ENCODE data around the gene CC2D2A.
A peak's percentile ranks its signal among the peaks of the same experiment; 100 is the strongest.
"Not testable (repeated sequence)": the region's sequence is repeated elsewhere in the genome, so short reads cannot be mapped to it uniquely, and the experiment has no call there.

The CC2D2A gene

DNA sequence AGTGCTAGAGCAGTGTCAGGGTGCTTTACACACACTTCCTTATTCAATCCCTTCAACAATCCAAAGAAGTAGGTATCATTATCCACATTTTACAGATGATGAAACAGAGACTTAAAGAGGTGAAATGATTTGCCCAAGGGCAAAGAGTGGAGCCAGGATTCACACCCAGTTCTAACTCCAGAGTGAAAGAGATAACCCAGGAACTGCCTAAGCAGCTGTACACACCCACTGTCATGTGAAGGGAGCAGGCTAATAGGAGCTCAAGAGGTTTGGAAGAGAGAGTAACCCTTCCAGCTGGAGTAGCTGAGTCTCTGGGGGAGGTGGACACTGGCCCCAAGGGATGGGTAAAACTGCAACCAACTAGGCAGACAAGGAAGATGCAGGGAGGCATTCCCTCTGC lies 92.9 kb downstream of the CC2D2A start:
- no peak for DNase-seq

DNA sequence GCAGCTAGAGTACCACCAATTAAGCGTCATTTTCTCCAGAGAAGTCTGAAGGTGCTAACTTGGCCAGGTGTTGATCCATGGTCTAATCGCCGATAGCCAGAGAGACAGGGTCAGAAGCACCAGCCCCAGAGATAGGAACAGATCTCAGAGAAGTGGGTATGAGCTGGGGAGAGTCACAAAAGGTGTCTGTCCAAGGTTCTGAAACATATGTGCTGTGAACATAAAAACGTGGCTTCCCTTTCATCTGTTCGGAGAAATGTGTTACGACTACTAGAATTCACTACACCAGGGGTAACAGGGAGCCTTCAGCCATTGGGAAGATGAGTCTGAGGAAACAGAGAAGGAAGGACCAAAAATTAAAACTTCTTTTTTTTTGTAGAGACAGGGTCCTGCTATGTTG lies 94.2 kb downstream of the CC2D2A start:
- no peak for DNase-seq

DNA sequence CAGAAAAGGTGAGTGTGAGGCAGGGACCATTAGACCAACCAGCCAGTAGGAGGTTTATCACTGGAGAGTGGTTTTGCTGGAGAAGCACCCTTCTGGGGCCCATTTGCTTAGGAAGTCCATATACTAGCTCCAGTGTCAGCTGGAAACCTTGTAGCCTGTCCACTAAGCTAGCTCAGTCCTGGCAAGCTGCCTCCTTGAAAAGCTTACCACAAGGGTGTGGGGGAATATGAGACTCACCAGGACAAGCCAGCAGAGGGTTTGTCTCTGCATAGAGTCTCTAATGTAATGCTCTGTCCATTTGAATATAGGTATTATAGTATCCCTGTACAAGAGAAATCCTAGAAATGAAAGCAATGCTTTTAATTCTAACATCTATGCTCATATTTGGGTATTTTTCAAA lies 99.1 kb downstream of the CC2D2A start:
- DNase-seq = no peak

DNA sequence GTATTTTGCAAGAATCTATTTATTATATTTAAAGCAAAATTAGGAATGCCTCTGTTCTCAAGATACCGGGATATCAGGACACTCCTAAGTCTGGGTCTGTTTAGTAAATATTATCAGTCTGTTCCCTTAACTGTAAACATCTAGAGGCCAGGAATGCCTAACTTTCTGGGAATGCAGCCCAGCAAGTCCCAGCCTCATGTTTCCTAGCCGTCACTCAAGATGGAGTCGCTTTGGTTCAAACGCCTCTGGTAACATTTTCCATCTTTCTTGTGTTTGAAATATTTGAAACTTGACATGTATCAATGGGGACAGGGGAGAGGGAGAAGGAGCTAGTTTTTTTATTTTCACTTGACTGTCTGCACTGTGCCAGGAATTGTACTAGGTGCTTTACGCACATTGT lies 100.1 kb downstream of the CC2D2A start:
- no peak for DNase-seq

DNA sequence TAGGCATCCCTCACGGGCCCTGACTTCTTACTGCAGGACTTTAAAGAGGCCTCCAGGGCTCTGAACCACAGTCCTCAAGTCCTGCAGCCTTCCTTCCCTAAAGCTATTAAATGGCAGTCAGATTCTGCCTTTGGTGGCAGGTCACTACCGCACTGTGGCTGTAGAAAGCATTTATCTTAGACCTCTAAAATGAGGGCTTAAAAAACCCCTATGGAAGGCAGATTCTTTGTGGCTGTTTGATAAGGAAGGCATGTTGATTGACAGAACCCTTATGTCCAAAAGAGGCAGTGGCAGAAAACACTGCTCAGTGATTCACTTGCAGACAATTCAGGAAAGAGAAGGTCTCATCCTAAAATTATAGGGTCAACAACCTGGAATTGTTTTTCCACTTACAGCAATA lies 106.3 kb downstream of the CC2D2A start:
- DNase-seq = no peak

DNA sequence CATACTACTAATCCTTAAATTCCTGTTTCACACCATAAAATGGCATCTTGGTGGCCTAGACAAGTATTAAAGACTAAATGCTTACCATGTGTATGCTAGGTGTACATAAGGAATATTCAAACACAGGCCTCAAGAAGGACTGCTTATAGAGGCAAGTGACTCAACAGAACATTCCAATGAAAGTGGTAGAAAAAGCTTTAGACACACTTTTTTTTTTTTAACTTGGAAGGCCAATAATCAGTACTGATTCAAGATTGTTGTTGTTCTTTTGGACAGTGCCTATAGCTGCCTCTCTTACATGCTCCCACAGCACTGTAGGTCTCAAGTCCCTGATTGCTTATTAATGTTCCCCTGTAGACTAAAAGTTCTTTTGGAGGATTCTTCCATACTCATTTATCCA lies 107.8 kb downstream of the CC2D2A start:
- DNase-seq = no peak

DNA sequence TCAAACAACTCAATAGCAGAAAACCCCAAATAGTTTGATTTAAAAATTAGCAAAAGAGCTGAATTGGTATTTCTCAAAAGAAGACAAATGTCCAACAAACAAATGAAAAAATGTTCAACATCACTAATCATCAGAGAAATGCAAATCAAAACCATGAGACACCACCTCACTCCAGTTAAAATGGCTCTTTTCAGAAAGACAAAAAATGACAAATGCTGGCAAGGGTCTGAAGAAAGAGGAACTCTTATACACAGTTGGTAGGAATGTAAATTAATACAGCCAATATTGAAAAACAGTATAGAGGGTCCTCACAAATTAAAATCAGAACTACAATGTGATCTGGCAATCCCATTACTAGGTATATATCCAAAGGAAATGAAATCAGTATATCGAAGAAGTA lies 115.1 kb downstream of the CC2D2A start:
- DNase-seq = no peak

DNA sequence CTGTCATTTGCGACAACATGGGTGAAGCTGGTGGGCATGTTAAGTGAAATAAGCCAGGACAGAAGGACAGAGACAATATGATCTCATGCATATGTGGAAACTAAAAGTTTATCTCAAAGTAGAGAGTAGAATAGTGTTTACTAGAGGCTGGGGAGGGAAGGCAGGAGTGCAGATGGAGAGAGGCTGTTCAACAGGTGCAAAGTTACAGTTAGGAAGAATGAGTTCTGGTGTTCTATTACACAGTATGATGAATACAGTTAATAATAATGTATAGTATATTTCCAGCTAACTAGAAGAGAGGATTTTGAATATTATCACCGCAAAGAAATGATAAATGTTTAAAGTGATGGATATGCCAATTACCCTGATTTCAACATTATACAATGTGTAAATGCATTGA lies 115.6 kb downstream of the CC2D2A start:
- DNase-seq = no peak

DNA sequence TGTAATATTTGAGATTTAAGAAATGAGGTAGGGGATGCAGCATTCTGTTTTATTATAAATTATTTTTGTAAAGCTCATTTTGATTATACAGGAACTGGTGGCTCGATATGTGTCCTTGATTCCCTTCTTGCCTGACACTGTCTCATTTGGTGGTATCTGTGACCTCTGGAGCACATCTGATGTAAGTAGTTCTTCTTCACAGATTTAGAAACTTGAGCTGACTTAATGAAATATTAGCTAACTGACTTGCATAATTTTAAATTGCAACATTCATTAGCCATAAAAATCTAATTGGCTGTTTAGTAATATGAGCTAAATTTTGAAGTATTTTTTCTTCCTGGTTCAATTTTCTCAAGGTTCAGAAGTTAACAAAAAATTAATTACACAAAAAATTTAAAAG lies 116.4 kb downstream of the CC2D2A start:
- no peak for DNase-seq

DNA sequence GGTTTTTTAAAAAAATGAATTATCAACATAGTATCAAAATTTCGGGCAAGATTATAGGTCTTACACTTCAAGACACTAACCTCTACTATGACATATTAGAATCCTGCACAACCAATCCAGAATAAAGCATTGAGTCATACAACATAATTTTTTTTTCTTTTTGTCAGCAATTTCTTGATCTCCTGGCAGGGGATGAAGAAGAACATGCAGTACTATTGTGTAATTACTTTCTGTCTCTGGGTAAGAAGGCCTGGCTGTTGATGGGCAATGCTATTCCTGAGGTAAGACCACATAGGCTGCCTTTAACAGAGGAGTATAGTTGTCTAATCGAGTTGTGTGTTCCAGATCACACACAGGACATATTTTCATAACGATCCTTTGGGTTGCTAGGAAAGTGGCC lies 118.0 kb downstream of the CC2D2A start:
- no peak for DNase-seq

DNA sequence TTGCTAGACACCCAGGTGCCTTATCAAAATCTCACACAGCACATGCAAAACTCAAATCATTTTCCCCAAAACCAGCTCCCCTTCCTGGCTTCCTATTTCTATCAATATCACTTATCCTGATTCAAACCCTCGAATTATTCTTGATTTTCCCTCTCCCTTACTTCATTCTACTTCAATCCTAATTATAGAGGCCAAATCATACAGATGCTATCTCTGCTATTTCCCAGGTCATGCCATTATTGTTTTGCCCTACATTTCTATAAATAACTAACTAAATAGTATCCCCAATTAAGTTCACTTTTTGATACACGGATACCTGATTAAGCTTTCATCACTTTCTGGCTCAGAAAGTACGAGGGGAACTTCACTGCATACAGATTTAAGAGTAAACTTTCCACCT lies 123.1 kb downstream of the CC2D2A start:
- no peak for DNase-seq

DNA sequence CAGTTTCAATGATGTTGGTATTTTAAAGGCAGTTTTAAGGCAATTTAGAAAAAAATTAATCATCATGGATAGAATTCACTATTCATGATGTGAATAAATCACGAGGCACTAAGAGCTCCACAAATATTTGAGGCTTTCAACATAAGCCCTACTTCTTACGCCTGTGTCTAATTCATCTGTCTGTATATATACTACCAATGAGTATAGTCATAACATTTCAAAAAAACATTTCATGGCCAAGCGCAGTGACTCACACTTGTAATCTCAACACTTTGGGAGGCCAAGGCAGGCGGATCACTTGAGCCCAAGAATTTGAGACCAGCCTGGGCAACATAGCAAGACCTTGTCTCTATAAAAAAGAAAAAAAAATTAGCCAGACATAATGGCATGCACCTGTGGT lies 129.0 kb downstream of the CC2D2A start:
- no peak for DNase-seq

DNA sequence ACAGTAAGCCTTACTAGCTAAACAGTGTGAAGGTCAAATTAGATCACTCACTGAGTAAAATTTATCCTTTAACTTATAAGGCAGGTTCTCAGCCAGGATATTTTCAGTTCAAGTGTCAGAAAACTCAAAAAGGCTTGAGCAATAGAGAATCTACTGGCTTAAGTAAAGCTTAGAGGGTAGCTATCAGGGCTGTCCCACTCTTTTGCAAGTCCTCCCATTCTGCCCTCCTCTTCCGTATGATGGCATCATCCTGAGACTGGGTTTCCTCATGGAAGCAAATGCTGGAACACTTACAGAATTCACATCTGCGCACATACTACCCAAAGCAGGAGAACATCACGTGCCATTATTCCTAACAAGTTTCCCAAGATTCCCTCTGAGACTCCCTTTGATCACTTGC lies 130.5 kb downstream of the CC2D2A start:
- DNase-seq = no peak

DNA sequence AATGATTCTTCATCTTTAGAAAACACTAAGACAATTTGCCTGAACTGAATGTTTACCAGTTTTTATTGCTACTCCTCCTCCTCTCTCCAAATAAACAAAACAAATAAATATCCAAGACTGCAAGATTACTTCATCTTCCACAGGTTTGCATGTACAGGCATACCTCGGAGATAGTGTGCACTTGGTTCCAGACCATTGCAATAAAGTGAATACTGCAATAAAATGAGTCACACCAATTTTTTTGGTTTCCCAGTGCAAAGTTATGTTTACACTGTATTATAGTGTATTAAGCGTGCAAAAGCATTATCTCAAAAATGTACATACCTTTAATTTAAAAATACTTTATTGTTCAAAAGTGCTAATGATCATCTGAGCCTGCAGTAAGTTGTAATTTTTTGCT lies 132.2 kb downstream of the CC2D2A start:
- DNase-seq = no peak

DNA sequence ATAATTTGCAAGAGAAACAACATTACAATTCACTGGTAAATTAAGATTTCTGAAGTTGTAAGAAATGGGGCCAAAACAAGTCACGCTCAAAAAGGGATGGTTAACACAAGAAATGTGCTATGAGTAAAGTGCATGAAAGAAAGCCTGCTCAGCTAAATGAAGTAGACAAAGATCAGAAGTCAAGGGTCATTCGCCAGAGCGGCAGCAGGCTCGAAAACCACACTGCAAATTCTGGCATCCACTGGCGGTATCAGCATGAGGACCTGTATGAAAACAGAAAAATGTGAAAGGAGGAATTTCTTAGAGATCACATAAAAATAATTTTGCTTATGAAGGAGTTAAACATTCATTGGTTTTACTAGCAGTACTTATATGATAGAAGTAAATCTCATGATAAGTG lies 135.9 kb downstream of the CC2D2A start:
- no peak for DNase-seq

DNA sequence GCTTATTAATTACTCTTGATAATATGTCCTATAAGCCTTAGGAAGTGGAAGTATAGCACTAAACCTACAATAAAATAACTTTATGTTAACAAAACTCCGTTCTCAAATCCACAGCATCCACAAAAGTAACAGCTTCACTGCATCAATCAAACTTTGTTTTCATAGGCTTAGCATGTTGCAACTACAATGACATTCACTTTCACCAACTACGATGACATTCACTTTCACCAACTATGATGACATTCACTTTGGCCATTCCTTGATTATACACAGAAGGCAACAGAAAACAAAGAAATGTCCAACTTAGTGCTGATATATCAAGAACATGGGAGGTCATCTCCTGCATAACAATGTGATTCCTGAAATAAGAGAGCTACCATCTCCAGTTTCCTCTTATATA lies 141.2 kb downstream of the CC2D2A start:
- DNase-seq = no peak

DNA sequence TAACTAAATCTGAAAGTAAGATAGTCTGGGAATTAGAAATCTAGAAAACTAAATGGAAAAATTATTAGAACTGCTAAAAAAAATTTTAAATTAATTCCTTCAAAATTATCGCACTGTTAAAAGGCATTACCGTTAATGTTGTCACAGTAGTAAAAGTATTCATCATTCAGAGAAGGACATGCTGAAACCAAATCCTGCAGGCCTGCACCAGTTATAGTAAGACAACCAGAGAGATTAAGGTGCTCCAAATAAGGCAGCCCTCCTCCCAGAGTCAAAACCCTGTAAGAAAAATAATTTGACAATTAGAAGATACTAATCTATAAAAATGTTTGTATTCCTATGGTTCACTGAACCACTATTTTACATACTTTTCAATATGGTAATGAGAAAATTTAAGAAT lies 142.5 kb downstream of the CC2D2A start:
- no peak for DNase-seq

DNA sequence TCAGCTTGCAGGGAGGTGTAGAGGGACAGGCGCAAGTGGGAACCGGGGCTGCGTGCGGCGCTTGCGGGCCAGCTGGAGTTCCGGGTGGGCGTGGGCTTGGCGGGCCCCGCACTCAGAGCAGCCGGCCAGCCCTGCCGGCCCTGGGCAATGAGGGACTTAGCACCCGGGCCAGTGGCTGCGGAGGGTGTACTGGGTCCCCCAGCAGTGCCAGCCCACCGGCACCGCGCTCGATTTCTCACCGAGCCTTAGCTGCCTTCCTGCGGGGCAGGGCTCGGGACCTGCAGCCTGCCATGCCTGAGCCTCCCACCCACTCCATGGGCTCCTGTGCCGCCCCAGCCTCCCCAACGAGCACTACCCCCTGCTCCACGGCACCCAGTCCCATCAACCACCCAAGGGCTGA lies 145.2 kb downstream of the CC2D2A start:
- DNase-seq = not testable (repeated sequence)

DNA sequence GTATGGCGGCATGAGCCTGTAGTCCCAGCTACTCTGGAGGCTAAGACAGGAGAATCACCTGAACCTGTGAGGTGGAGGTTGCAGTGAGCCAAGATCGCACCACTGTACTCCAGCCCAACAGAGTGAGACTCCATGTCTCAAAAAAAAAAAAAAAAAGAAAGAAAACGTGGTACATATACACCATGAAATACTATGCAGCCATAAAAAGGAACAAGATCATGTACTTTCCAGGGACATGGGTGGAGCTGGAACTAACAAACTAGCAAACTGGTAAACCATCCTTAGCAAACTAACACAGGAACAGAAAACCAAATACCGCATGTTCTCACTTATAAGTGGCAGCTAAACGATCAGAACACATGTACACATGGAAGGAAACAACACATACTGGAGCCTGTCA lies 147.7 kb downstream of the CC2D2A start:
- not testable (repeated sequence) for DNase-seq

DNA sequence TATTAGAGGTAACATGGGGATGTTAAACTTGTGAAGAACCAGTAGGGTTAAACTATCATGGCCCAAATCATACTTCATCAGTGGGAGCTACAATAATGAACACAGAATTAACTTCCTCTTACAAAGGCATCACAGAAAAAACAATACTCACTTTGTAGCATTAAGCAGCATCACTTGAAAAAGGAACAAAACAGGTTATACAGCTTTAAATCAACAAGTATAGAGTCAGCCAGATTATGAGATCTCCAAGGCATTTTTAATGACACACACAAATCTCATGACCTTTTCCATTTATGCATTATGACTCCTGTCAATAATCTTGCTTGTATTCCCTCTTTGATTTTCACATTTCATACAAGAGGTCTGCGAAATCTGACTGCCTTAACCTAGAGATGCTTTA lies 167.1 kb downstream of the CC2D2A start:
- DNase-seq = no peak

DNA sequence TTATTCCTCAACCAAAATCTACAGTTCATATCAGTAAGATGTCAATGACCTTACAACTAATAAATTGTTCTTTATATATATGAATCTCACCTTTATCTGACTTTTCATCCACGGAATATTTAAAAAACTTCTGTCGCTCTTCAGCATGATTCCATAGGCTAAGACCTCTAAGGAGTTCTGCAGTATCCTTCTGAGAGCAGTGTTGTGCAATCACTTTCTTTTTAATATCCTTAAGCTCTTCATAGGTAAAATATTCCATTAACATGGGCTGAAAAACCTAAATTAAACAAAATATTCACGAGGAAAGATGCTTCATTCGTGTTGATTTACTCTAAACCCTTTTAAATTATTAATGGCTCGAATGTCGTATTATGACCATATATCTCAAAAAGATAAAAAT lies 168.7 kb downstream of the CC2D2A start:
- no peak for DNase-seq

DNA sequence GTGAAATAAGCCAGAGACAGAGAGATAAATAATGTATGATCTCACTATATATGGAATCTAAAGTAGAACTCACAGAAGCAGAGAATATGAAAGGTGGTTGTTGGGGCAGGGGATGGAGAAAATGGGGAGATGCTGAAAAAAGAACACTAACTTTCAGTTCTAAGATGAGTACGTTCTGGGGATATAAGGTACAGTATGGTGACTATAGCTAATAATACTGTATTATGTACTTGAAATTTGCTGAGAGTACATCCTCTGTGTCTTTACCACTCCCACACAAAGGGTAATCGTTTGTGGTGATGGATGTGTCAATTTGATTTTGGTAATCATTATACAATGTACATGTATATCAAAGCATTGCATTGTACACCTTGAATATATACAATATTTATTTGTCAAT lies 178.9 kb downstream of the CC2D2A start:
- DNase-seq = no peak

DNA sequence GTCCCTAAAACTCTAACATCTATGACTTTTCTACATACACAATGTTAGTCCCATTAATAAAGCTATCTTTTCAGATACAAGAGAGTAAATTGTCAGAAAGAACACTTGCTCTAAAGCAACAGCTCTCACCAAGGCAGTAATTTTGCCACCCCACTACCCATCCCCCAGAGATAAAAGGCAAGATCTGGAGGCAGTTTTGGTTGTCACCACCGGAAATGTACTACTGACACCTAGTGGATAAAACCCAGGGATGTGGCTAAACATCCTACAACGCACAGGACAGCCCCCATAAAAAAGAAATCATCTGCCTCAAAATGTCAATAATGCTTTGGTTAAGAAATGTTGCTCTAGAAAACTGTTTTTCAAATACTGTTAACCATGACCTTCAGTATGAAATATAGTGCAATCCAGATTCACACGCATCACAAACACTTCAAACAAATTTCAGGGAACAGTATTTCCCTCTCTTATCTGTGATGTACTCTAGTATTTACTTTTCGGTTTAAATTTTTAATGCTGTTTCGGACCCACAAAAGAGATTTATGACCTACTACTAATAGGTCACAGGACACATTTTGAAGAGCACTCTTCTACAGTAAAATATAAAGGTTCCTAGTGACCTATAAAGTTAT lies 180.3 kb downstream of the CC2D2A start:
- peak; percentile 25 to 60 for DNase-seq

All from stimulated activated CD4-positive, alpha-beta T cell treated with anti-CD3 and anti-CD28 coated beads, Interleukin-2, amount 100 ng/mL, for 24 hours (primary cell).